NCI-H1105 treated with DMSO at 0.1 percent for 48 hours (cell line): ENCODE results near the gene AMACR.

ENCODE experiments used
- DNase-seq: peaks from one replicate; lab custom pipeline; 2025; lab: John Stamatoyannopoulos, UW

Gene AMACR

DNA sequence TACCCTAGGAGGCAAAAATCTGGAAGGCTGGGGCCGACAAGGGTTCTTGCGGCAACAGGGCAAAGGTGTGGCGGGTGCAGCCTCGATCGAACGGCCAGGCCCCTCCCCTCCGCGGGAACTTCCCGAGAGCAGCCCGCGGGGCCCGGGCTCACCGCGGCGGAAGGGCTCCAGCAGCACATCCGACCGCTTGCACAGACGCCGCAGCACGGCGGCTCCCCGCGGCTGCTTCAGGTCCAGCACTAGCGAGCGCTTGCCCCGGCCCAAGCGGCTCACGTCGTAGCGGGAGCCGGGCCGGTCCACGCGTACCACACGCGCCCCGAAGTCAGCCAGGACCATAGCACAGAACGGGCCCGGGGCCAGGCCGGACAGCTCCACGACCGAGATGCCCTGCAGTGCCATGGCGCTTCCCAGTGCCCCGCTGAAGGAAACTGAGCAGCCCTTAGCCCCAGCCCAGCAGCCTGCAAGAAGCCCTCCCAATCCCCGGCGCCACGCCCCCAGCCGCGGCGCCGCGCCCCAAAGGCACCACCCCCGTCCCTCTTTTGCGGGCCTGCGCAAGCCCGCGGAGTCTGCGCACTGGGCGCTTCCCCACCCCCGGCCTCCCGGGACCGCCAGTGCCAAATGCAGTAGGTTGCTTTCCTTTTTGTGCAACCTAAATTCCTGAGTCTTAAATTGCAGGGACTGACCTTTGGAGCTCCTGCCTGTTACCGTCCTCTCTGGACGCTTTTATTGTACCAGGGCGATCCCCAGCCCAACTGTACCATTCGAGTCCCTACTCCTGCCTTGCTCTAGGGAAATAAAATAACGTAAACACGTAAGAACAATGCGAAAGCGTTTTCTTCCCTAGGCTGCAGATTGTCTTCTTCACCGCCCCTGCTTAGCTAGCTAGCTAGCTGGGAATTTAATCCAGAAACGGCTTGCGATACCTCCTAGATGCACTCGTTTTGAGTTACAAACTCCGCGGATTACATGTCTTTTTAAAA, at the start of gene AMACR:
Gene AMACR, minus strand, starts transcription at position 430 of the 980 bp plus-strand sequence. Its CDS starts 31 bp downstream, at position 399.
- peak; percentile 95 for DNase-seq

- no peak for DNase-seq
Measured at GRCh38 chr5:34057569-34057968, 49.7 kb upstream of the AMACR start.

DNA sequence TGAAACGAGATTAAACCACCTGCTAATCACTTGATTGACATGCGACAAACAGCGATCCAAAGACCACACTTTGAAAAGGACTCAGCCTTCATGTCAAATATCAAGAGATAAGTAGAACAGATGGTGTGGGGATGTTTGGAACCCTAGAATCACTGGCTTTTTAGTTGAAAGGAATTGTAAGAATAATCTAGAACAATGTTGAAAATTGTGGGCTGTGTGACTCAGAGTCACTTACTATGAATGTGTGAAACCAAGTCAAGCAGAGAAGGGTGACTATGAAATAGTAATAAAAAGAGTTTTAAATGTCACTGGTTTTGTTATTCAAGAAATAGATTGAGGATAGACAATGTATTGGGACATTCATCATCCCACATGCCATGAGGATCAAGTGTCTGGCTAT, 49.3 kb upstream of the AMACR start:
- DNase-seq: no peak

DNA sequence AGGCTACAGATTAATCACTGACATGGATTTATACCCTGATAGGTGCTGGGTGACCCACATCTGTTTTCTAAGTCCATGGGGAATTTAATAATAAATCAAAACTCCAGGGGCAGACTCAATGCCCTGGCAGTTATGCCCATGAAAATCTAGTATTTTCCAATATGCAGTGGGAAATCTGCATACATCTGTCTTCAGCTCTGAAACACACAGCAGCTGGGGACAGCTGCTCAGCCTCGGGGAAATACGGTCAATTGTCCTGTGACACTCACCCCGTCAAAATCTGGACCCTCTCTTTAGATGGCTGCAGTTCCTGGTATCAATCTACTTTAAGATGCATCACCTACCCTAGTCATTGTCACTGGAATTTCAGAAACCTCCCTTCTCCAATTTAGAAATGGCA, 47.8 kb upstream of the AMACR start:
- no peak for DNase-seq

DNA sequence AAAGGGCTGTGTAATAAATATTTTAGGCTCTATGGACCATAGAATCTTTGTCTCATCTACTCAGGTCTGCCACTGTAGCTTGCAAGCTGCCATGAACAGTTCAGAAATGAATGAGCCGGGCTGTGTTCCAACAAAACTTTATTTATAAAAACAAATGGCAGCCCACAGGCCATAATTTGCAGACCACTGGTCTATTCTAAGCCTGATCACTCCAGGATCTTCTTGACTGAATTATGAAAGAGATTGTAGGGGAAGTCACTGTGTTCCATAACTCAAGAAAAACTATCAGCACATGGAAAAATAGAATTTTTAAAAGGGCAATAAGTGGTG, 46.5 kb upstream of the AMACR start:
- DNase-seq: no peak

DNA sequence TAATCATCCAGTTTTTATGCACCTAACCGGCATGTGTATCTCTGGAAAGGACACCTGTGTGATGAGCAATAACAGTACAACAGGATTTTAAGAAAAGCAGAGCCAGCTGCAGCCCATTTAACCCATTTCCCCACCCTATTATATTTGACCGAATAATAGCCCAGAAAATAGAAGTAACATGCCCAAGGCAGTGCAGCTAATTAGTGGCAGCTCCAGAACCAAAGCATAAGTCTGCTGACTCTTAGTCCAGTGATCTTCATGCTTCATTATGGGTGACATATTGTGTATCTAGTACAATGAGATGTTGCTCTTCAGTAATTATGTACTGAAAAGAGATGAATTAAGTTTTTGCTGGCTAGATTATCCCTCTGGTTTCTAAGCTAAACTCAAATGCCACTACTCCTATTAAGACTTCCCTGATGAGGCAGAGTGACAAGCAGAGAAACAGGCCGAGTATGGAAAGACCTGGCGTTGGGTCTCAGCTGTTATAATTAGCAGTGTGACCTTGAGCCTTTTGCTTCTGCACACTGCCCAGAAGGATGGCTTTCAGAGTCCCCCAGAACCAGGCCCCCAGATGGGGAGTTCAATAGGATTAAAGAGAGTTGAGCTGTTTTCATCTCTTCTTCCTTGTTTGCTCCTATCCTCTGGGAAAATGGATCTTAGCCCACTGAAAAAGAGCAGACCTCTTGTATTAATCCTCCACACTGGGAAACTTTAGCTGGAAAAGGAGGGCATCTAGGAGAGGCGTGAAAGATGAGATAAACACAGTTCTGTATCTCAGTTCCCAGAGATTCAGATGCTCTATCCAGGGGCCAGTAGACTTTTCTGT, 45.9 kb upstream of the AMACR start:
- DNase-seq: no peak

DNA sequence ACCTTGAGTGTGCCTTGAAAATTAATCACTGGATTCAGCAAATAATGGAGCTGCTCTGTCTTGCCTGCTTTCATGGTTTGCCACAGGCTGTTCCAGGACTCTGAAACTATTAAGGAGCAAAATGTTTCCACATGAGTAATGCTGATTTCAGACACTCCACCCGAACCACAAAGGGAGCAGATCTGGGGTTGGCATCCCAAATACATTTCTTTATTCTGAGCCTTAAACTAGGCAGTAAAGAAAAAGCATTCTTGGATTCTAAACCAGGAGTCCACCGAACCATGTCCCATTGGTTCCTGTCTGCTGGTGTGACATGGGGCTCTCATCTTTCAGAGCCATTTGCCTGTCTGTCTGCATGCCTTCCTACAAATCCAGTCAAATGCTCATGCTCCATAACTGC, 45.3 kb upstream of the AMACR start:
- DNase-seq: no peak

- no peak for DNase-seq
Measured at GRCh38 chr5:34051374-34051980, 43.6 kb upstream of the AMACR start.

GRCh38 chr5:34047774-34048572, 40.1 kb upstream of the AMACR start:
- no peak for DNase-seq

DNA sequence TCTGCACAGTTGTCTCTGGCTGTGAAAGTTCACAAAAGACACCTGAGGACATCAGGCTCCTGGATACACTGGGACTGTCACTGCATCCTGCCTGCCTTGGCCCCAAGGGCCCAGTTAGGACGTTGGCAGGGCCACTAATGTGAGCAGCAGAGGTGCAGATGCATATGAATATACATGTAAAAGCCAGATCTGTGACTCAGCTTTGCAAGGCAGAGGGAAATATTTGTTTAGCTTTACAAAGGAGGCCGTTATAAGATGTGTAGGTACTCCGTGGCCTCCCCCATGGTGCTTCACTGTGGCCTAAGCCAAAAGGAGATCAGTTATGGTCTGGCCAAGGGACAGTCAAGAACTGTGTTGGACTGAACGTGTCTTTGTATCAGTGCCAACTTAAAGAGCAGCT, 39.3 kb upstream of the AMACR start:
- no peak for DNase-seq

DNA sequence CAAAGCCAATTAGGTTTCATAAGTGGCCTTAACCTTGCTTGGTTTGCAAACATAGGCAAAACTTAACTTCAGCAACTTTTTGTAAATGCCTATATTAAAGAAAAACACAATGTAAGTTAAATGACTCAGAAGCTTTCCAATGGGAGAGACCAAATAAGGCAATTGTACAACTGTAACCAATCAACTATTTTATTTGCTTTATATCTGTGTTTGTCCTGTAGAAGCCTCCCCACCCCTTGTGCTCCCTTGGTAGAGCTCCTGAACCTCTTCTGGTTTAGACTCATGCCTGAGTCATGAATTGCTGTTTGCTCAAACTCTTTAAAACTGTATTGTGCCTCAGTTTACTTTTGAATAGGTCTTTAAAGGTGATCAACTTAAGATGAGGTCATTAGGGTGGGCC, 38.1 kb upstream of the AMACR start:
- no peak for DNase-seq

GRCh38 chr5:34045023-34045422, 37.2 kb upstream of the AMACR start:
- DNase-seq: no peak

DNA sequence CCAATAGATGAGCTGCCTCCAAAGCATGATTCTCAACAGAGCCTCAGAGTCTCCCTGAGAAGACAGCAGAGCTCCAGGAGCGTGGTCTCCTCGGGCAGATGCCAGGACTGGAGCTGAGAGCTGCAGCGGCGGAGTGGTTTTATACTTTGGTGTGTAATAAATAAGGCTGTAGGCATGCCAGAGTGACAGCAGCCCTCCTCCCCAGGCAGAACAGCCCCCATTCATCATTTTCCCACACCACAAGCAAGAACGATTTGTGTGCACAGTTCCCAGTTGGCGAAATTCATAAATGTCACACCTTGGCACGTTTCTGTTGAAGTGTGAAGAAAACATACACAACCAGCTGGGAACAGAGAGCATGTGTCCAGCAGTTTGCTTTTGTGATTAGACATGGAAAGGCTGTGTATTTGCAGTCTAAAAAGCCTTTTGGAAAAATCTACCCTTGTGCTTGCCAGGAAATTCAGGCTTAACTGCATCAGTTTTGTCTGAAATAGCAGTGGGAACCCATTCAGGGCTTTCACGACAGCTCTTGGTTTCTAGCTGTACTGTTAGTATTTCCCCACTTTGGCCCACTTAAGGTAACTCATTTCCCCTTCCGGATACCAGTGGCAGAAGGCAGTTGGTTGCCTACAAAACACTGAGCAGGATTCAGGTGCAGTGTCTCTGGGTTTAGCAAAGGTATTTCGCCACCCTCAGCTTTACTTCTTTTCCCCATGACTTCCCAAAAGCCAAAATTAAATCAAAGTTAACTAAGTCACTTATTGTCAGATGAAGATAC, 35.4 kb upstream of the AMACR start, which contains the start of gene C1QTNF3:
Gene C1QTNF3, minus strand, starts transcription at position 115 of the 778 bp plus-strand sequence. Its CDS starts 88 bp downstream, at position 27.
- no peak for DNase-seq

DNA sequence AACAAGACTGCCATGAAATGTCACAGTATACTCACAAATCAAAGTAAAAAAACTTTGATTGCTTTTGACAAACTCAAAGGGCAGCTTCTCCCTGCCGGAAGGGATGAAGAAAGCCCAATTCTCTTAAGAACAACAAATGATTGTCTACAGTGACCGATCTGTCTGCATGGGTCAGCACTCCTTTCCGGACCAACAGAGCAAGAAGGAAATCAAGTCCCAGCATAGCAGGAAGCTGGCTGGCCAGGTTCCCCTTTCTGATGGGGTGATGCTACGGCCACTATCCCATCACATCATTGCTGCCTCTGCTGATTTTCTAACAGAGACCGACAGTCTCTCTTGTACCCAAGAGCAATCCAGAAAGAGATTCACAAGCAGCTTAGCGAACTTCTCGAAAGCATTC, 34.5 kb upstream of the AMACR start:
- DNase-seq: no peak

- DNase-seq: no peak
Measured at GRCh38 chr5:34041247-34041972, 33.6 kb upstream of the AMACR start.

- no peak for DNase-seq
Measured at GRCh38 chr5:34040472-34040871, 32.6 kb upstream of the AMACR start.

DNA sequence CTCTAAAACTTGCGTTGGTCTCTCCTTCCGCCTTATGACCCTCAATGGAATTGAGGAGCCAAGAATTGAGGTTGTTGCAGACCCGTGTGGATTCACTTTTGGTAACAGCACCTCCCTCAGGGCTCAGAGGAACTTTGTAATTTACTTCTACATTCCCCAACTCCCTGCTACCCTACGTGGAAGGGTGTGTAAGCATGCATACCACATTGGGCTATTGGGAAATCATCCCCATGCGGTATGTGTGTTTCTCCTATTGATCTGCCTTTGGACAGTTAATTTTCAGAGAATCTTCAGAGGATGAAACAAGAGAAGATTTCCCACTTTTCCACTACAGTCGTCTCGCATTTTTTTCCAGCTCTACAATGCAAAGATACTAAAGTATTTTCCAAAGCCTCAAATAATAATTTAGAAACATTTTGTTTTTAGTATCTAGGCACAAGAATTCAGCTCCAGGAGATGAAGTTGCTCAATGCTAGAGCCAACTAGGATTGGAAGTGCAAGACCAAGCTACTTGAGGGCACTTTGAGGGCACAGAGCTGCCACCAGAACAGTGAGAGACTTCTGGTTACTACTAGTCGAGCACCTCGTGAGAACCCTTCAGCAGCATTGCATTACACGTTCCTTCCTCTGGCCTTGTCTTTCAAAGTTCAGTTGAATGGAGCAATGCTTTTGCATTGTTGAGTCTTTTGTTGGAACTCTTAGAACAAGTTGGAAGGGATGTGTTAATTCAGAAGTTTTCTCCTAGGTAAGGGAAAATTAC, 31.7 kb upstream of the AMACR start:
- no peak for DNase-seq

DNA sequence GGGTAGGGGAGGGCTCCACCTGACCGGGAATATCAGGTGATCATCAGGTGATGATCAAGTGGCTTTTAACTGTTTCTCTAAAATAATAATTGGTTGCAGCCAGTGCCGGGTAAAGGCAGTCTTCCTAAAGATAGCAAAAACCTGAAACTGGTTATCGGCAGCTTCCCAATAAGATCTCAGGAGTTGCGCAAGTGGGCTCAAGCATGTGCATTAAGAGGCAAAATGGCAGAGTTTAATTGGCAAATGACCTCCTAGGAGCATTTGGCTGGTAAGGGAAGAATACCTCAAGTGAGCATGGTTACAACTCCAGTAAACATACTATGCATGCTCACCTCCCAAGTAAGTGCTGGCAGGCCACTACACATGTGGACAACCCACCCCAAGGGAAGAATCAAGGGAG, 31.0 kb upstream of the AMACR start:
- no peak for DNase-seq

DNA sequence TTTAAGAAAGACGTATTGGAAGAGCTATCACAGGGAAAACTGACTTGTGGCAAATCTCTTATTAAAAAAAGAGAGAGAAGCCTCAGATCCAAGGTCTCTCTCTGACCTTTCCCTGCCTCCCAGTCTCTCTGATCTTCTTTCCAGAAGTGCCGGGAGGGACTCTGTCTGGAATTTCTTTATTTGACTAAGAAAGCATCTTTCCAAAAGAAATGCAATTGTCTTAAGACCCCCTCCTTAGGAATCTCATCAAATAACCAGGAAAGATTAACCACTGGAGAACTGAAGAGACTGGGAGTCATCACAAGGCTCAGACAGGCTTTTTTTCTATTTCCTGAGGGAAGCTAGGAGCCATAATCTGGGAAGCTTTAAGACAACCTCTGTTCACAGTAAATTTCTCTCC, 30.5 kb upstream of the AMACR start:
- DNase-seq: no peak
